GM19455 (cell line): Measurements from ENCODE around the gene TIMM22.

ENCODE experiments used
- ATAC-seq: cut with Tn5 transposase; IDR thresholded peaks from one replicate; pipeline ENCODE4 v1.9.1; 2021; ENCODE audit not compliant: unreplicated experiment

The TIMM22 gene

GRCh38 chr17:1001640-1002411 is 4.9 kb downstream of the TIMM22 start:
- ATAC-seq, result no peak

- no peak for ATAC-seq
These were observed 5.5 kb downstream of the TIMM22 start for GRCh38 chr17:1002412-1002753.

- ATAC-seq, result no peak
These were observed 6.0 kb downstream of the TIMM22 start for GRCh38 chr17:1002771-1003555.

GRCh38 chr17:1003633-1003971 is 6.7 kb downstream of the TIMM22 start:
- ATAC-seq, result no peak

GRCh38 chr17:1003972-1004768 is 7.2 kb downstream of the TIMM22 start:
- no peak for ATAC-seq

GRCh38 chr17:1004769-1005295 is 7.9 kb downstream of the TIMM22 start:
- ATAC-seq, result no peak

GRCh38 chr17:1005361-1005946 is 8.5 kb downstream of the TIMM22 start:
- ATAC-seq, result no peak

GRCh38 chr17:1006054-1006453 is 9.1 kb downstream of the TIMM22 start:
- ATAC-seq, result no peak

GRCh38 chr17:1007310-1008007 is 10.5 kb downstream of the TIMM22 start:
- ATAC-seq, result no peak

- no peak for ATAC-seq
These were observed 11.3 kb downstream of the TIMM22 start for GRCh38 chr17:1008008-1008761.

- ATAC-seq, result no peak
These were observed 12.5 kb downstream of the TIMM22 start for GRCh38 chr17:1009229-1010085.

GRCh38 chr17:1010086-1010450 is 13.1 kb downstream of the TIMM22 start:
- ATAC-seq, result no peak

- no peak for ATAC-seq
These were observed 13.7 kb downstream of the TIMM22 start for GRCh38 chr17:1010586-1010985.

GRCh38 chr17:1011138-1011537 is 14.2 kb downstream of the TIMM22 start:
- ATAC-seq, result no peak

GRCh38 chr17:1011760-1012735 is 15.1 kb downstream of the TIMM22 start:
- no peak for ATAC-seq

GRCh38 chr17:1012823-1013728 is 16.1 kb downstream of the TIMM22 start:
- no peak for ATAC-seq

GRCh38 chr17:1013729-1014090 is 16.8 kb downstream of the TIMM22 start:
- no peak for ATAC-seq
